ENCODE results near the gene SMAD1. TPM values are rescaled to one million over a fixed set of nuclear protein-coding genes. Genes with fewer than 3 reads are reported as not detected.

The SMAD1 gene
- total RNA-seq, 1 donor from 2014 or later = 40.8 TPM

GRCh38 chr4:145438298-145438697, 43.4 kb upstream of the SMAD1 start:
- Histone ChIP-seq H3K27me3 (ENCODE audit: control insufficient read depth, insufficient read depth, low read length) (no peaks in the 10 kb centered on the region), H3K36me3 (ENCODE audit: control insufficient read depth, insufficient read depth, low read length) (no peaks in the 10 kb centered on the region), H3K4me3 (ENCODE audit: low read depth, low read length) (no peak overlapping the region)
- DNase-seq (ENCODE audit: low read depth) = no peak
- TF ChIP-seq, protein P1, sequence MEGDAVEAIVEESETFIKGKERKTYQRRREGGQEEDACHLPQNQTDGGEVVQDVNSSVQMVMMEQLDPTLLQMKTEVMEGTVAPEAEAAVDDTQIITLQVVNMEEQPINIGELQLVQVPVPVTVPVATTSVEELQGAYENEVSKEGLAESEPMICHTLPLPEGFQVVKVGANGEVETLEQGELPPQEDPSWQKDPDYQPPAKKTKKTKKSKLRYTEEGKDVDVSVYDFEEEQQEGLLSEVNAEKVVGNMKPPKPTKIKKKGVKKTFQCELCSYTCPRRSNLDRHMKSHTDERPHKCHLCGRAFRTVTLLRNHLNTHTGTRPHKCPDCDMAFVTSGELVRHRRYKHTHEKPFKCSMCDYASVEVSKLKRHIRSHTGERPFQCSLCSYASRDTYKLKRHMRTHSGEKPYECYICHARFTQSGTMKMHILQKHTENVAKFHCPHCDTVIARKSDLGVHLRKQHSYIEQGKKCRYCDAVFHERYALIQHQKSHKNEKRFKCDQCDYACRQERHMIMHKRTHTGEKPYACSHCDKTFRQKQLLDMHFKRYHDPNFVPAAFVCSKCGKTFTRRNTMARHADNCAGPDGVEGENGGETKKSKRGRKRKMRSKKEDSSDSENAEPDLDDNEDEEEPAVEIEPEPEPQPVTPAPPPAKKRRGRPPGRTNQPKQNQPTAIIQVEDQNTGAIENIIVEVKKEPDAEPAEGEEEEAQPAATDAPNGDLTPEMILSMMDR (IDR thresholded peaks at IDR 0.05; ENCODE audit: insufficient read depth, low read length, poor library complexity, severe bottlenecking) = no peak

DNA sequence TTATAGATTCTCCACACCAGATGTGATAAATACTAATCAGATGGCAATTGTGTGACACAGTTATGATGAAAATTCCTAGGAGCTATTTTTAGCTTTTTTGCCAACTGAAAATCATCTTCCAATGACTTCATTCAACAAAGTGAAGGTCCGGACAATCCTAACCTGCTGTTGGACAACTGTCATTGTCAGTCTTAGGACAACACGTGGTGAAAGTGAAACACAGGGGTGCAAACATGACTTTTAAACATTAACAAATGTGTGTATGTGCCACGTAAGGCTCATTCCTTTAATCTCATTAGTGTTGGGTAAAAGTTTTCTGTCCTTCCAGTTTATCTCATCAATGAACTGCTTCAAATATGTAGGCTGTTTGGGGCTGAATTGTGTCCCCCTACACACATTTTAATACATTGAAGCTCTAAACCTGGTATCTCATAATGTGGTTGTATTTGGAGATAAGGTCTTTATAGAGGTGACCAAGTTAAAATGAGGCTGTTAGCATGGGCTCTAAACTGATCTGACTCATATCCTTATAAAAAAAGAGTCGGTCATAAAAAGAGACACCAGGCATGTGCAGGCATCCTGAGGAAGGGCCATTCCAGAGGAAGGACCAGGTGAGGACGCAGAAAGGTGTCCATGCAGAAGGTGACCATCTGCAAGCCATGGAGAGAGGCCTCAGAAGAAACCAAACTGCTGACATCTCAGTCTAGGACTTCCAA, 41.2 kb upstream of the SMAD1 start:
- no peaks in the 10 kb centered on the region for H3K36me3 ChIP-seq (ENCODE audit: control insufficient read depth, insufficient read depth, low read length)
- no peaks in the 10 kb centered on the region for H3K27me3 ChIP-seq (ENCODE audit: control insufficient read depth, insufficient read depth, low read length)
- TF ChIP-seq, protein P1 (IDR thresholded peaks at IDR 0.05; ENCODE audit: insufficient read depth, low read length, poor library complexity, severe bottlenecking) = no peak
- no peak for DNase-seq (ENCODE audit: low read depth)
- no peak overlapping the region for H3K4me3 ChIP-seq (ENCODE audit: low read depth, low read length)

- no peak overlapping the region for H3K4me3 ChIP-seq (ENCODE audit: low read depth, low read length)
- DNase-seq (ENCODE audit: low read depth) = no peak
- TF ChIP-seq, protein P1 (IDR thresholded peaks at IDR 0.05; ENCODE audit: insufficient read depth, low read length, poor library complexity, severe bottlenecking) = no peak
- no peaks in the 10 kb centered on the region for H3K27me3 ChIP-seq (ENCODE audit: control insufficient read depth, insufficient read depth, low read length)
- H3K36me3 ChIP-seq (ENCODE audit: control insufficient read depth, insufficient read depth, low read length) = no peaks in the 10 kb centered on the region
These were observed 35.5 kb upstream of the SMAD1 start for GRCh38 chr4:145446184-145446583.

GRCh38 chr4:145451895-145452294, 29.8 kb upstream of the SMAD1 start:
- TF ChIP-seq, protein P1 (IDR thresholded peaks at IDR 0.05; ENCODE audit: insufficient read depth, low read length, poor library complexity, severe bottlenecking) = no peak
- no peaks in the 10 kb centered on the region for H3K27me3 ChIP-seq (ENCODE audit: control insufficient read depth, insufficient read depth, low read length)
- H3K36me3 ChIP-seq (ENCODE audit: control insufficient read depth, insufficient read depth, low read length) = no peaks in the 10 kb centered on the region
- DNase-seq (ENCODE audit: low read depth) = no peak
- no peak overlapping the region for H3K4me3 ChIP-seq (ENCODE audit: low read depth, low read length)

DNA sequence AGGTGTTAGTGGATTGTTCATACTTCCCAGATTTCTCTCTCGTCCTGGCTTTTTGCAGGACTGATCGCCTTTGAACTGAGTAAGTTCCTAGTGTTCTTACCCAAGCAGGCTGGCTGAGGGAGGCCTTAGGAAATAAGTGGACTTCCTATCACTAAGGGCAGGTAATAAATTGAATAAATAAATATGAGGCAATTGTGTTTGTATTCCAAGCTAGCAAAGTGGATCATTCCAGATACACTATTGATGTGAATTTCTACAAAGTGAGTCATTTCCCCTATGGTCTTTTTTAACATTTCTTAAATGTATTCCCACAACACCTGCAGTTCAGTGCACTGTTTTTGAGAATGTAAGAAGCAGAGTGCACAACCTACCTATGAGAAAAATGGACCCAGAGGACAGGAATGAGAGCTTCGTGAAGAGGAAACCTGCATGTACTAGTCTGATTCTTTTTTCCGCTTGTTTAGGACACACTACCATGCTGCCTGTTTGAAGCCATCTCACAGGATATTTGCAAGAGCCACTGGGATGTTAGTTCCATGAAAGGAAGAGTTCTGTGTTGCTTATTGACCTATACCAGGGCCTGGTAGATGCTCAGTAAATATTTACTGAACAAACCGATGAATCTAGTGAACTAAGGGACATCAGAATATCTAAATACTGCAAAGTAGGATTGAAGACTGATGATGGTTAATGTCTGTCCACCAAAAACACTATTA, 29.0 kb upstream of the SMAD1 start:
- Histone ChIP-seq H3K36me3 (ENCODE audit: control insufficient read depth, insufficient read depth, low read length) (no peaks in the 10 kb centered on the region), H3K4me3 (ENCODE audit: low read depth, low read length) (no peak overlapping the region), H3K27me3 (ENCODE audit: control insufficient read depth, insufficient read depth, low read length) (no peaks in the 10 kb centered on the region)
- TF ChIP-seq, protein P1 (IDR thresholded peaks at IDR 0.05; ENCODE audit: insufficient read depth, low read length, poor library complexity, severe bottlenecking) = no peak
- DNase-seq (ENCODE audit: low read depth) = no peak

Measured in kidney epithelial cell (primary cell).